ENCODE results near the gene ARHGDIG. TPM values are rescaled to one million over a fixed set of nuclear protein-coding genes. Genes with fewer than 3 reads are reported as not detected.

ARHGDIG gene
- total and polyA plus RNA-seq, 4 donors, result 0.08 TPM; not detected in 3

- no peak overlapping the region for H3K4me3 ChIP-seq (ENCODE audit: low read depth in 1 of 3, low read length in 3 of 3)
- peaks cover 0 to 5% (median 0%) of the 10 kb centered on the region in 4 donors for H3K4me1 ChIP-seq (ENCODE audit: control insufficient read depth in 4 of 4, insufficient read depth in 4 of 4, low read length in 3 of 4)
- no peak overlapping the region for H3K27ac ChIP-seq (ENCODE audit: low read depth in 1 of 2, low read length in 2 of 2)
- H3K9me3 ChIP-seq (ENCODE audit: control insufficient read depth in 4 of 4, low read length in 3 of 4), result no peaks in the 10 kb centered on the region
- 88% methylated on average over 34 of the region's 34 CpGs for WGBS
- peaks cover 0 to 1% (median 0%) of the 10 kb centered on the region in 4 donors for H3K36me3 ChIP-seq (ENCODE audit: control insufficient read depth in 4 of 4, insufficient read depth in 3 of 4, low read depth in 1 of 4, low read length in 3 of 4)
- DNase-seq (ENCODE audit: low spot score), result no peak
- no peak overlapping the region for H3K9ac ChIP-seq (ENCODE audit: low read depth in 1 of 2, low read length in 2 of 2)
- no peak for TF ChIP-seq CTCF (IDR thresholded peaks at IDR 0.05; ENCODE audit: low read depth, low read length, missing input control)
- TF ChIP-seq GABPA (IDR thresholded peaks at IDR 0.05 in 1 of 2, conservative IDR thresholded peaks at IDR 0.05 in 1 of 2), result no peak
- no peak for TF ChIP-seq FOXA1 (IDR thresholded peaks at IDR 0.05)
- no peak for TF ChIP-seq JUND (IDR thresholded peaks at IDR 0.05)
- TF ChIP-seq RXRA (IDR thresholded peaks at IDR 0.05), result no peak
- no peak for TF ChIP-seq ZBTB33 (IDR thresholded peaks at IDR 0.05)
- no peak for TF ChIP-seq EGR1 (IDR thresholded peaks at IDR 0.05; ENCODE audit: low read depth in 2 of 2)
- TF ChIP-seq SP1 (IDR thresholded peaks at IDR 0.05), result no peak
- TF ChIP-seq NR2F2 (IDR thresholded peaks at IDR 0.05), result no peak
- no peak for TF ChIP-seq MAX (IDR thresholded peaks at IDR 0.05)
- TF ChIP-seq HNF4G (IDR thresholded peaks at IDR 0.05), result no peak
- no peak for TF ChIP-seq YY1 (IDR thresholded peaks at IDR 0.05)
- H3K27me3 ChIP-seq (ENCODE audit: control insufficient read depth in 4 of 4, insufficient read depth in 4 of 4, low read length in 3 of 4), result peaks cover 0 to 4% (median 3%) of the 10 kb centered on the region in 4 donors
Measured at GRCh38 chr16:270381-271255, 9.8 kb upstream of the ARHGDIG start.

- H3K27ac ChIP-seq (ENCODE audit: low read depth in 1 of 2, low read length in 2 of 2), result no peak overlapping the region
- H3K4me3 ChIP-seq (ENCODE audit: low read depth in 1 of 3, low read length in 3 of 3), result no peak overlapping the region
- TF ChIP-seq GABPA (IDR thresholded peaks at IDR 0.05 in 1 of 2, conservative IDR thresholded peaks at IDR 0.05 in 1 of 2) (no peak), SP1 (IDR thresholded peaks at IDR 0.05) (no peak), ZBTB33 (IDR thresholded peaks at IDR 0.05) (no peak), TAF1 (conservative IDR thresholded peaks at IDR 0.05) (no peak), ATF3 (IDR thresholded peaks at IDR 0.05) (no peak), YY1 (IDR thresholded peaks at IDR 0.05) (no peak), FOXA2 (IDR thresholded peaks at IDR 0.05) (no peak), RAD21 (IDR thresholded peaks at IDR 0.05) (no peak), EGR1 (IDR thresholded peaks at IDR 0.05; ENCODE audit: low read depth in 2 of 2) (no peak), RXRA (IDR thresholded peaks at IDR 0.05) (no peak), CTCF (IDR thresholded peaks at IDR 0.05; ENCODE audit: low read depth, low read length, missing input control) (no peak), FOXA1 (IDR thresholded peaks at IDR 0.05) (no peak), NR2F2 (IDR thresholded peaks at IDR 0.05) (no peak), HNF4G (IDR thresholded peaks at IDR 0.05) (no peak)
- H3K9ac ChIP-seq (ENCODE audit: low read depth in 1 of 2, low read length in 2 of 2), result no peak overlapping the region
- H3K27me3 ChIP-seq (ENCODE audit: control insufficient read depth in 4 of 4, insufficient read depth in 4 of 4, low read length in 3 of 4), result peaks cover 0 to 4% (median 3%) of the 10 kb centered on the region in 4 donors
- DNase-seq (ENCODE audit: low spot score), result no peak
- H3K36me3 ChIP-seq (ENCODE audit: control insufficient read depth in 4 of 4, insufficient read depth in 3 of 4, low read depth in 1 of 4, low read length in 3 of 4), result peaks cover 0 to 1% (median 0%) of the 10 kb centered on the region in 4 donors
- WGBS, result 79% methylated on average over 36 of the region's 36 CpGs
- peaks cover 0 to 5% (median 0%) of the 10 kb centered on the region in 4 donors for H3K4me1 ChIP-seq (ENCODE audit: control insufficient read depth in 4 of 4, insufficient read depth in 4 of 4, low read length in 3 of 4)
- H3K9me3 ChIP-seq (ENCODE audit: control insufficient read depth in 4 of 4, low read length in 3 of 4), result no peaks in the 10 kb centered on the region
Measured at GRCh38 chr16:272633-273546, 7.5 kb upstream of the ARHGDIG start.

All from liver (tissue), 9 donors.